NCI-H146 treated with DMSO at 0.1 percent for 48 hours (cell line): ENCODE measurements around the gene UBE2O.

Experiments
- DNase-seq: peaks from one replicate; lab custom pipeline; 2025; ENCODE audit not compliant: unreplicated experiment; lab: John Stamatoyannopoulos, UW

The UBE2O gene

DNA sequence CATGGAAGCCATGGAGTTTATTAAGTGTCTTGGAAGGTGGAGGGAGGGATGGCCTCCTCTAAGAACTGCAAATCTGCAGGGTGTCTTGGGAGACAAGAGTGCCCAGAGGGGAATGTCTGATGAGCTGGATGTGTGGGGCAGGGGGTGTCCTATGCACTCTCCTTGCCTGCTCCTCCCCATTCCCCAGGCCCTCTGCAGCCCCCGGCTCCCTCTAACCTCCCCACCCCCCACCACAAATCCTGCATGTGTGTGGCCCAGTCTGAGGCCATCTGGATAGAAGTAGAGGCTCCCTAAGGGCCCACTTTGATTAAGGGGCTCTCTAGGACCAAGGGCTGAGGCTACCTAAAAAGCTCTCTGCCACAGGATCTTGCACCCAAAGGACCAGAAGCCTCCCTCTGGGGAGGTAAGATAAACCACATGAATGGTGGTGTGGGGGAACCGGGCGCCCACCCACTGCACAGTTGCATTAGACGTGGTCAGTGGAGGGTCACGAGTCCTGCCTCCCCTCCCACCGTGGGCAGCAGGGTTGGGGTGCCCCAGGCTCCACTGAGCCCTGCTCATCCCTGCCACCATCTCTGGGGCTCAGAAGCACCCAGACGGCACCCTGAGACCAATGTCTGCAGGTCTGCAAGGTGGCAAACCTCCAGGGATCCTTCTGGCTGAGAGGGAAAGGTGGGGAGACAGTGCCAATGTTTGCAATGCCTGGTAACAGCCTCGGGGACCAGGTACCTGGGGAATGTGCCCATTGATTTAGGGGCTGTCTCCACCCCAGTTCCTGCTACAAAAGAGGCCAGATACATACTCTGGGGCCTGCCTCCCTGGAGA, 15.1 kb upstream of the UBE2O start:
- DNase-seq: no peak

DNA sequence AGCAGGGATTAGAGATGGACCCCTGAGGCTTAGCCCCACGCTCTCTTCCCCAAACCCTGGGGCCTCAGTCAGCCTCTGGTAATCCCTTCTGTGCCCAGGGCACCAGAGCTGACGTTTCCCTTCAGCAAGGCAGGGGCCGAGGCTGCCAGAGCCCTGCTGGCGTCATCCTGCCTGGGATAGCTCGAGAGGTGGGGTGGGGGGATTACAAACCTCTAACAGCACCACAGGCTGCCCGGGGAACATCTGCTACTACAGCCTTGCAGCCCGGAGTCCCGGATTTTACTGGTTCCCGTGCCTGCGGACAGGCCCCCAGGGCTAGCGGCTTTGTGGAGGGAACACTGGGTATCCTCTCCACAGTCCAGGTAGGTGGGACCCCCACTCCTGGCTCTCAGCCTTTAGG, 14.4 kb upstream of the UBE2O start, which contains the start of gene AANAT:
AANAT (plus strand) TSS at position 238 of the 400 bp plus-strand sequence. CDS start 1,144 bp downstream, outside the sequence.
- DNase-seq: no peak

GRCh38 chr17:76466775-76467130, 13.8 kb upstream of the UBE2O start:
- no peak for DNase-seq

GRCh38 chr17:76462556-76463290, 9.8 kb upstream of the UBE2O start:
- DNase-seq: no peak

DNA sequence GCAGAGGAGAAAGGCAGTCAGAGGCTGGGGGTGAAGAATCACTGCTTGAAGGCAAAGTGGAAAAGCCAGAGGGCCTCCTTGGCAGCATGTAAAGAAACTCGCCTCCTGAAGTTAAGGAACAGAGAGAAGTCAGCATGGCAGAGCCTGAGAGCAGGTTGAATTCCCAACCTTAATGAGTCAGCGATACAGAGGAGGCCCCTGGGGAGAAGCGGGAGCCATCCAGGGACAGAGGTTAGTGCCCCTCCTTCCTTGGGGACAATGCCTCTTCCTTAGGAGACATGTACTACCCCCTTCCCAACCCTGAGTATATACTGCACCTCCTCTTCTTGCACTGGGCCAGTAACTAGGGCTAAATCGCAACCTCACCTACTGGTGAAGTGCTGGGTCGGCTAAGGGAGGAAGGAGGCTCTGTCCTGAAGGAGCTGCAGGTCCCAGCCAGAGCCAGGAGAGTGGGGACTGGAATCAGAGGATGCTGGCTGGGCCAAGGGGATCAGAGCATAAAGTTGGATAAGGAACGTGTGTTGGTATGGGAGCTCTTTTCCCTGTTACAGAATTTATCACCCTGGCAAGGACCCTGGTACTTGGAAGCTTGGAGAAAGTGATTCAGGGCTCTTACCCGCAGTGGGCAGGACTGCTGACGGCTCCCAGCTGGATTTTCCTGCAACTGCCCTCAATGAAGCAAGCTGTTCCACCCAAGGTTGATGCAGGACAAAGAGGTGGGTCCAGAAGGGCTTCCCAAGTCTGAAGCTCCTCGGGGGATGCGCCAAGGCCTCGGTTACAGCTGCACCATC, 9.0 kb upstream of the UBE2O start:
- DNase-seq: no peak

GRCh38 chr17:76459674-76460073, 6.7 kb upstream of the UBE2O start:
- no peak for DNase-seq

- DNase-seq: no peak
These were observed 5.9 kb upstream of the UBE2O start for GRCh38 chr17:76458580-76459490.

DNA sequence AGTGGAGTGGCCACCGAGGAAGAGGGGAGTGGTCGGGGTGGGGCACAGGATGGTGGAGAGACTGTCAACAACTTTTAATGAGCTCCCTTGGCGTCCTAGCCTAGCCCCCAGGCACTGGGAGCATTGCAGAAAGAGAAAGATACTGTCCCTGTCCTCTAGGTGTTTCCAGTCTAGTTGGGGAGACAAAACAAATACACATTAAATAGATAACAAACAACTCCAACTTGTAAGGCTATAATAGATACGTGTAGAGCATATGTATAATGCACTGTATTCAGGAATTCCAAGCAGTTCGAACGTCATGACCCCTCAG, 435 bp upstream of the UBE2O start:
- DNase-seq: no peak

- no peak for DNase-seq
These were observed 759 bp downstream of the UBE2O start for GRCh38 chr17:76452127-76452659.

DNA sequence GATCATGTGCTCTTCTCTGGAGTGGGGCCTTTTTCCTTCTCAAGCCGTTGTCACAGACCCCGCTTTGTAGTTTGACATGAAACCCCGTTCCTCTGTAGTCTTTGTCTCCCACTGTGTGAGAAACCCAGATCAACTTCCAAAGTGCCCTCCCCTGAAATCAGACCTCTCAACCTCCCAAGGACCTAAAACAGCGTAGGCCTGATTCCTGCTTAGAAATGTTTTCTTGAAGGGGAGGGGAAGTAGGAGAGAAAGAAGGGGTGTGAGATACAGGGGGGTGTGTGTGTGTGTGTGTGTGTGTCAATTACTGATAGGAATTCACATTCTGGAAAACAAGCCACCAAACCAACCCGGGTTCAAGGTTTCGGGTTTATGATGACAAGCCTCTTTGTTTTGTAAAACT, 1.4 kb downstream of the UBE2O start:
- no peak for DNase-seq

DNA sequence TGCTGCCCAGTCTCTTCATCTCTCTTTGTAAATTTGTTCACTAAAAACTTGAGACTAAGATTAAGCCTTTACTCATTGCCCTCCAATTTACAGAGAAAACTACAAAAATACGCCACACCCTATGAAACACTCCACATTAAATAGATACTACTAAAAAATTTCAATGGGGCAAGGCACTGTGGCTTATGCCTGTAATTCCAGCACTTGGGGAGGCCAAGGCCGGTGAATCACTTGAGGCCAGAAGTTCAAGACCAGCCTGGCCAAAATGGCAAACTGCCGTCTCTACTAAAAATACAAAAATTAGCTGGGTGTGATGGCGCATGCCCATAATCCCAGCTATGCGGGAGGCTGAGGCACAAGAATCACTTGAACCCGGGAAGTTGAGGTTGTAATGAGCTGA, 3.8 kb downstream of the UBE2O start:
- DNase-seq: no peak

DNA sequence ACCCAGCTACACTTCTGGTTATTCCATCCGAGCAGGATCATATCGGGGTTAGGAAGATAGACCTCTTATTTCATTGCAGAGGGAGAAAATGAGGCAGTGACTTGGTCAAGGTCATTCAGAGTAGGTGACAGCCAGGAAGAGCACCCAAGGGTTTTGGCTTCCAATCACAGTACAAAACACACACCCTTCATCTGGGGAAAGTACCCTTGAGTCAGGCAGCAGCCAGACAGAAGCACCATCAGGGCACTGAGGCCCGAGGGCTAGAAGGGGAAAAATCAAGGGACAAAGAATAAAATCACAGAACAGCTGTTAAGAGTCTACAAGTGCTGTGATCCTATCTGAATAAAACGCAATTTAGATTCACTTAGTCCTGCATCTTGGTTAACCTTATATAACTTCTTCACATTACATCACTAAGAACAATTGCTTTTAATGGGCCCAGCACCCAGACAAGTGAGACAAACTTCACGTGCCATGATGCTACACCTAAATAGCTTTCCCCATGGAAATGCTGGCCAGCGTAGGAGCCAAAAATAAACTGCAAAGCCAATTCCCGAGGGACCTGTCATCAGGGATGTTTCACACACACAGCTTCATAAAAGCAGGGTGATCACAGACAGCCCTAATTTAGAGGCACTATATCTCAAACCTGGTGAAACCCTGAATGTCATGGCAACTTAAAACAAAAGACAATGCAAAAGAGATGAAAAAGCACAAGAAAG, 4.9 kb downstream of the UBE2O start:
- no peak for DNase-seq

DNA sequence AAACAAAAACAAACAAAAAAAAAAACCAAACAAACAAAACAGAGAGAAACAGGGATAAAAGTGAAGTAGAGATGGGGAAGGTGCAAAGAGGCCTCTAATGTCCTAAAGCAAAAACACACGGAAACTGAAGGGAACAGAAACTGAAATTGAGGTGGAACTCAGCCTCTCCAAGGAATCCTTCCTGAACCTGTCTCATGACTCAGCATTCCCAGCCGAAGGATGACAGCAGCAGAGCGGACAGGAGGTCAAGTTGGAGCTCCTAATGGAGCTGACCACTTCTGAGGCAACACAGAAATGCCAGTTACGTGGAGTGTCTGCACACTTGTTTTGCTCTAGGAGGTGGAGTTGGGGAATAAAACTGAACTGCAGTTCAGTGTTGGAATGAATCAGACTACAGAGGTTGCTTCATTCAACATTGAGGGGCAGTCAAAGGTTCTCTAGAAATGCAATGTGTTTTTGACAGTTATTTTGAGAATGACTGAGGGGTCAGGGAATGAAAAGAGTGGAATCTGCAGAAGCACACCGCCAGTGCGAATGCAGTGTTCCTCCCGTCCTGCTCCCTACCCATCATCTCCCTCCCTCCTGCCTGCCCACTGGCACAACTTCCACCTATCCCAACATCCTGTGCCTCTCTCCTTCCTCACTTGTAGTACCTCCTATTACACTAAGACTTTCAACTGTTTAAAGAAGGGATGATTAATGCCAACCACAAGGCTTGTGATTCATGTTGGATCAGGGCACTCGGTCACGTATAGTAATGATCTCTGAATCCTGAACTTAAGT, 6.3 kb downstream of the UBE2O start:
- DNase-seq: no peak

DNA sequence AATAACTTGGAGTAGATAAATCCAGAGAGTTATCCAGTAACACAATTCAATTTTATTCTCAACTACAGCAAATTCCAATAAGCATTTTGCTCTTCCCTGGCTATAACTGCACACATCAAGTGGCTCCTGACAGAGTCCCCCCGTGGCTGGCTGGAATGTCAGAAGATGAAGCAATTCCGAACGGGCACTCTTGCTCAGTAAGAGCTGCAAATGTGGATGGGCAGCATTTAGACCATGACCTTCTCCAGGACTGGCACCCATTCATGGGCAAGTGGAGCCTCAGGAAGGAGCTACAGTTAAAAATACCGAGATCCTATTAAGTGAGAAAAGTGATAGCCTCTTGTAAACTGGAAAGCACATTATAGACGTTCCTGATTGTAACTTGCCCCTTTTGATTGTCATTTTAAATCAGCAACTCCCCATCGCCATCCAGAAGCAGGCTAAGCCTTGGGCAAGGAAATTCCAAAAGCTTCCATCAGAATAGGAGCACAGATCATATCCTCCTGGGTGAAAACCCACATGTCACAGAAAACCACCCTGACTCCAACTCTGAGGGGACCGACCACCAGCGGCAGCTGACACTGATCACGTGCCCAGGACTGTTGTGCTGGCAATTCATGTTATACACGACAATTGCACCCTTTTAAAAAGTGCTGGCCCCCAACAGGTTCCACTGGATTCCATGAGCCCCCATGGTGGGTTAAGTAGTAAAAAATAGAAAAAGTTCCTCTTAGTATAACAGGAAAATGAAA, 7.1 kb downstream of the UBE2O start:
- no peak for DNase-seq

- DNase-seq: no peak
These were observed 8.2 kb downstream of the UBE2O start for GRCh38 chr17:76444518-76445311.

DNA sequence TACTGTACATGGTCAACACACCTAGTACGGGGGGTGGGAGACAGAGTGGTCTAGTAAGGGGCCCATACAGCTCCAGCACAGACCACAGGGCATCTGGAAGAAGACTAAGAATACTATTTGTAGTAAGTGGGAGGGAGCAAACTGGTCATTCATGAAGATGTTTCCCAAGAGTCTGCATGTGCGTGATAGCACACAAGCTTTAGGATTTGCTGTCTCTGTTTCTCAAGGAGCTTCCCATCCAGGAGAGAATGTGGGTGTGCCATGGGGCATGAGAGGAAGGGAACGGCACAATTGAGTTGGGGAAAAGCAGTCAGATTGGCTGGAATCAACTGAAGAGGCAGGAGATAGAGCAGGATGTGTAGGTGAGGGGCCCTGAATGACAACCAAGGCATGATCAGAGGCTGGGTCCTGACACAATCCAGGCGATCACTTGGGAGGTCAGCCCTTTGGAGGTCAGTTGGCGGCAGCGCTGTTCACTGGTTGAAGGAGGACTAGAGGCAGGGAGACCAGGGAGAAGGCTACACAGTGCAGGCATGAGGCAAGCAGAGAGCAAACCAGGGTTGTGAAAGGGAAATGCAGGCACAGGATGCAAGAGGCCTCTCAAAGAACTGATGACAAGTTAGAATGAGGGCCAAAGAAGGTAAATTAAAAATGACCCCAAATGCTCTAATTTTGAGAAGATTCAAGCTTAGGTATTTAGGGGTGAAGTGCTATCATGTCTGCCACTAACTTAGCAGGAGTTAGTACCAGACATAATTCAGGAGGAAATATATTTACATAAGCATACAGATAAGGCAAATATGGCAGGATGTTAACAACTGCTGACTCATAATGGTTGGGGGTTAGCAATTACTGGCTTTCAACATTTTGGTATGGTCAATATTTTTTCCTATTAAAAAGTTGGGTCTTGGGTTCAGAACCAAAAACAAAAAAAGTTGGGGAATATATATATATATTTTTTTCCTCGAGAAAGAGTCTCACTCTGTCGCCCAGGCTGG, 10.3 kb downstream of the UBE2O start:
- no peak for DNase-seq
